DND-41 (cell line): Measurements from ENCODE around the gene PON3.

Experiments used
- ATAC-seq: fragments of 200-7000 bp; cut with Tn5 transposase; 3 replicates; pipeline ENCODE4 v1.9.1; 2021; ENCODE audit warnings: low read depth; ENCODE audit not compliant: insufficient read depth
- DNase-seq: peaks from one replicate; pipeline ENCODE4 v3.0.0-alpha.2; 2020
- H2AFZ ChIP-seq: 2 replicates; pipeline ENCODE4 v1.6.0; 2012; ENCODE audit warnings: low read depth, low read length
- H3K27ac ChIP-seq: 2 replicates; pipeline ENCODE4 v1.5.1; 2012; ENCODE audit warnings: low read length, inconsistent platforms
- H3K27me3 ChIP-seq: fragments of 200-600 bp; sonication (generic); 2 replicates; pipeline ENCODE4 v1.6.0; 2012; ENCODE audit warnings: low read length, mild to moderate bottlenecking, inconsistent platforms; ENCODE audit not compliant: insufficient read depth, poor library complexity
- H3K36me3 ChIP-seq: 2 replicates; pipeline ENCODE4 v1.5.1; 2012; ENCODE audit warnings: low read length, inconsistent platforms; ENCODE audit not compliant: insufficient read depth
- H3K4me1 ChIP-seq: 2 replicates; pipeline ENCODE4 v1.5.1; 2012; ENCODE audit warnings: mild to moderate bottlenecking, low read length; ENCODE audit not compliant: insufficient read depth
- H3K4me2 ChIP-seq: 2 replicates; pipeline ENCODE4 v1.6.0; 2012; ENCODE audit warnings: mild to moderate bottlenecking, moderate library complexity, low read length, inconsistent platforms; ENCODE audit not compliant: insufficient read depth
- H3K4me3 ChIP-seq, 2 experiments: fragments of 200-600 bp in 1 of 2; shearing (Covaris generic) in 1 of 2; 2 replicates each; pipeline ENCODE4 v1.5.1; 2012 to 2016; ENCODE audit warnings: inconsistent platforms in 2 of 2, low read length in 2 of 2, mild to moderate bottlenecking in 2 of 2, low read depth in 1 of 2, moderate library complexity in 1 of 2
- H3K79me2 ChIP-seq: 2 replicates; pipeline ENCODE4 v1.6.0; 2012; ENCODE audit warnings: low read length, inconsistent platforms; ENCODE audit not compliant: insufficient read depth
- H3K9ac ChIP-seq: 2 replicates; pipeline ENCODE4 v1.6.0; 2012; ENCODE audit warnings: low read depth, mild to moderate bottlenecking, inconsistent platforms, low read length, moderate library complexity
- H3K9me3 ChIP-seq: 2 replicates; pipeline ENCODE4 v1.5.1; 2012; ENCODE audit warnings: low read length, moderate library complexity, mild to moderate bottlenecking, inconsistent platforms; ENCODE audit not compliant: insufficient read depth, severe bottlenecking
- H4K20me1 ChIP-seq: 2 replicates; pipeline ENCODE4 v1.6.0; 2012; ENCODE audit warnings: low read length; ENCODE audit not compliant: insufficient read depth
- EZH2 ChIP-seq: IDR thresholded peaks from 3 replicates; pipeline ENCODE4 v1.6.1; 2012; ENCODE audit warnings: borderline replicate concordance, low read depth, mild to moderate bottlenecking, moderate library complexity, low read length, inconsistent platforms; ENCODE audit not compliant: severe bottlenecking
- TF ChIP-seq, protein P1 (sequence below): IDR thresholded peaks from 2 replicates; pipeline ENCODE4 v1.5.1; 2012; ENCODE audit warnings: borderline replicate concordance, low read length, moderate library complexity, mild to moderate bottlenecking; ENCODE audit not compliant: poor library complexity, severe bottlenecking; ENCODE audit errors: extremely low read depth

The PON3 gene

DNA sequence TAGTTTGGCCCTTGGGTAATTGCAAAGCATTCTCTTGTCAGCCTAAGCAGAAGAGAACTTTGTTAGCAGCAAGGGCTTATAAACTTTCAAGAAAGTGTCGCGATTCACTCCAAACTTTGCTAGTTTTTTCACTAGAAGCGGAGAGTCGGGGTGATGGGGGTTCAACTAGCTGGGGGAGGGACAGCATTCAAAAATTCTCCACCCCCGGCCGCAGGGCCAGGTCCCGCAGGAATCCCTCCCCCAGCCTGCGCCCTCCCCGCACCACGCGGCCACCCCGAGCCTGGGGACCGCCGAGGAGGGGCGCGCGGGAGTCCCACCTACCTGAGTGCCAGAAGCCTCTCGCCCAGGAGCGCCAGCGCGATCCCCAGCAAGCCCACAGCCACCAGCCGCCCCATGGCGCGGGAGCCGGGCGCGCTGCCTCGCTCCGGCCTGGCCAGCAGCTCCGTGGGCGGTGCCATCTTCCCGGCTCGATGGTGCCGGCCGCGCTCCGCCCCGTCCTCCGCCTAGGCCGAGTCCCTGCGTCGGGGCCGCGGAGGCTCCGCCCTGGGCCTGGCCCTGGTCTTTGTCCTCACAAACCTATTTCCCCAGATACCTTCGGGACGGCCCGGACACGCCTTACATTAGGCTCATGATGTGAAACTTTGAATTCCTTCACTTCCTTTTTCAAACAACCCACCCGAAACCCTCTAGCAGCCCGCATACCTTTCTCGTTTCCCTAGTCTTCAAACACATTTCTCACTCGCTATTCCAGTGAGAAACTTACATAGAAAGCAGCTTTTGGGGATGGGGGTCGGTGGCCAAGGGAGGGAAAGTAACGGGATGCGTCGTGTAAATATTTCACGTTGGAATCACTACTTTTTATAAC lies 38.6 kb upstream of the PON3 start, which contains the start of gene PON2:
TSS of gene PON2 (minus strand) at position 472 of the 865 bp plus-strand sequence. CDS start at position 395, 77 bp downstream.
- Histone ChIP-seq H3K27ac (no peak within 1 kb of the TSS), H3K79me2 (no peaks in the 10 kb centered on the region), H2AFZ (no peak within 1 kb of the TSS), H3K4me1 (no peaks in the 10 kb centered on the region), H3K4me3 (no peak within 1 kb of the TSS), H3K9me3 (no peaks in the 10 kb centered on the region), H3K9ac (no peak within 1 kb of the TSS), H3K36me3 (no peaks in the 10 kb centered on the region), H4K20me1 (no peaks in the 10 kb centered on the region), H3K4me2 (no peak within 1 kb of the TSS), H3K27me3 (no peaks in the 10 kb centered on the region)
- DNase-seq (no peak), ATAC-seq (no peak)
- TF ChIP-seq, protein P1, sequence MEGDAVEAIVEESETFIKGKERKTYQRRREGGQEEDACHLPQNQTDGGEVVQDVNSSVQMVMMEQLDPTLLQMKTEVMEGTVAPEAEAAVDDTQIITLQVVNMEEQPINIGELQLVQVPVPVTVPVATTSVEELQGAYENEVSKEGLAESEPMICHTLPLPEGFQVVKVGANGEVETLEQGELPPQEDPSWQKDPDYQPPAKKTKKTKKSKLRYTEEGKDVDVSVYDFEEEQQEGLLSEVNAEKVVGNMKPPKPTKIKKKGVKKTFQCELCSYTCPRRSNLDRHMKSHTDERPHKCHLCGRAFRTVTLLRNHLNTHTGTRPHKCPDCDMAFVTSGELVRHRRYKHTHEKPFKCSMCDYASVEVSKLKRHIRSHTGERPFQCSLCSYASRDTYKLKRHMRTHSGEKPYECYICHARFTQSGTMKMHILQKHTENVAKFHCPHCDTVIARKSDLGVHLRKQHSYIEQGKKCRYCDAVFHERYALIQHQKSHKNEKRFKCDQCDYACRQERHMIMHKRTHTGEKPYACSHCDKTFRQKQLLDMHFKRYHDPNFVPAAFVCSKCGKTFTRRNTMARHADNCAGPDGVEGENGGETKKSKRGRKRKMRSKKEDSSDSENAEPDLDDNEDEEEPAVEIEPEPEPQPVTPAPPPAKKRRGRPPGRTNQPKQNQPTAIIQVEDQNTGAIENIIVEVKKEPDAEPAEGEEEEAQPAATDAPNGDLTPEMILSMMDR = no peak
- TF ChIP-seq EZH2 = no peak

DNA sequence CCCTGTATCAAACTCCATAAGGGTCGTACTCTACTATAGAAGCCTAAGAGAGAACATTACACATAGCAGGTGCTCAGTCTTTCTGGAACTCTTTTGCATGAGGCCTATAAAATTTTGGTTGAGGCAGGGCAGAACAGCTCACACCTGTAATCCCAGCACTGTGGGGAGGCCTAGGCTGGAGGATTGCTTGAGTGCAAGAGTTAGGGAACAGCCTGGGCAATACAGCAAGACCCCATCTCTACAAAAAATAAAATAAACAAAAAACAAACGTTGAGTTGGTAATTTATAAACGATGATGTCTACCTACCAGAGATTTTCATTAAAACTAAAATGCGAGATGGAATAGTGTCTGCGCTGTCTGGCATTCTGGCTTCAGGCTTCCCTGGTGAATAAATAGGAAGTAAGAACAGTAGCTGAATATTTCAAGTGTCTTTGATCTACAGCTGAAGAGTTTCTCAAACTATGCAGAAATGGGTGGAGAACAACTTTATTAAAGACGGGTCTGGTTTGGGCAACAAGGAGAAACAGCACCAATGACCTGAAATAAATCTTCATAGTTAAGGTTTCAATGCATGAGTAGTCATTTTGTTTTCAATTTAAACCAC lies 37.9 kb upstream of the PON3 start:
- Histone ChIP-seq H3K27me3 (no peaks in the 10 kb centered on the region), H3K9me3 (no peaks in the 10 kb centered on the region), H3K4me1 (no peaks in the 10 kb centered on the region), H3K27ac (no peak overlapping the region), H3K9ac (no peak overlapping the region), H3K36me3 (no peaks in the 10 kb centered on the region), H2AFZ (no peak overlapping the region), H3K4me2 (no peak overlapping the region), H3K79me2 (no peaks in the 10 kb centered on the region), H3K4me3 (no peak overlapping the region), H4K20me1 (no peaks in the 10 kb centered on the region)
- DNase-seq (no peak), ATAC-seq (no peak)
- TF ChIP-seq, protein P1 = no peak
- TF ChIP-seq EZH2 = no peak

DNA sequence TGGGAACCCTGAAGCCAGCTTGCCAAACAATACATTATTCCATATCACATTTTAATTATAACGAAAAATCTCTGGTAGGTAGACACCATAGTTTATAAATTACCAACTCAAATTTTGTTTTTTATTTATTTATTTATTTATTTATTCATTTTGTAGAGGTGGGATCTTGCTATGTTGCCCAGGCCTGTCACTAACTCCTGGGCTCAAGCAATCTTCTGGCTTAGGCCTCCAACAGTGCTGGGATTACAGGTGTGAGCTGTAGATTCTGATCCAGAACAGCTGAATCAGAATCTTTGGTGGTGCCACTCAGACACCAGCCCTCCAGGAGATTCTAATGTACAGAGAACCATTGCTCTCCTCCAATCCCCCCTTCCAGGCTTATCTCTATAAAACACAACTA lies 37.0 kb upstream of the PON3 start:
- no peaks in the 10 kb centered on the region for H3K79me2 ChIP-seq
- H3K4me2 ChIP-seq = no peak overlapping the region
- H3K4me3 ChIP-seq = no peak overlapping the region
- no peaks in the 10 kb centered on the region for H3K27me3 ChIP-seq
- H3K4me1 ChIP-seq = no peaks in the 10 kb centered on the region
- no peak overlapping the region for H3K27ac ChIP-seq
- ATAC-seq (no peak), DNase-seq (no peak)
- no peak overlapping the region for H3K9ac ChIP-seq
- no peaks in the 10 kb centered on the region for H3K9me3 ChIP-seq
- no peak overlapping the region for H2AFZ ChIP-seq
- H3K36me3 ChIP-seq = no peaks in the 10 kb centered on the region
- no peaks in the 10 kb centered on the region for H4K20me1 ChIP-seq
- TF ChIP-seq EZH2 = no peak
- TF ChIP-seq, protein P1 = no peak
